ENCODE measurements around the gene FNBP1.

DNA sequence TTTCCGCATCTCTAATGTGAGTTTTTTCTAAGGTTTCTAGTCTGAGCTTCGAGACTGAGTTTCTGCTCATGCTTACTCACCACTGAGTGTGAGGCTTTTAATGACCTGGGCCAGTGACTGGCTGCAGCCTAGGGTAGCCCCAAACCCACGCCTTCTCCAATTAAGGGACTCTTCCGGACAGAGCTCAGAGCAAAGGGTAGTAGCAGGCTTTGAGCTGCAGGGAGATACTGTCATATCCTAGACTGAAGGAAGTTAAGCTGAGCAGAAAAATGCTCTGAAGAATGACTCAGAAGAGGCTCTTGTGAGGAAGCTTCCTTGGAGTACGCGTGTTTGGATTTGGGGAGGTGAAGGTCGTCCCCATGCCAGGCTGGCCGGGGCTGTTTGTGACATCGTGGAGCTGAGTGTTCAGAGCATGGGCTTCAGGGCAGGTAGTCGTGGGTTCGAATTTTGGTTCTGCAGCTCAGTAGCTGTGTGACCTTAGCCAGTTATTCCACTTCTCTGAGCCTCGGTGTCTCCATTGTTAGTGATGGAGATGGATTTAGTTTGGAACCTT, 204.2 kb downstream of the FNBP1 start:
- TF ChIP-seq, protein P1, sequence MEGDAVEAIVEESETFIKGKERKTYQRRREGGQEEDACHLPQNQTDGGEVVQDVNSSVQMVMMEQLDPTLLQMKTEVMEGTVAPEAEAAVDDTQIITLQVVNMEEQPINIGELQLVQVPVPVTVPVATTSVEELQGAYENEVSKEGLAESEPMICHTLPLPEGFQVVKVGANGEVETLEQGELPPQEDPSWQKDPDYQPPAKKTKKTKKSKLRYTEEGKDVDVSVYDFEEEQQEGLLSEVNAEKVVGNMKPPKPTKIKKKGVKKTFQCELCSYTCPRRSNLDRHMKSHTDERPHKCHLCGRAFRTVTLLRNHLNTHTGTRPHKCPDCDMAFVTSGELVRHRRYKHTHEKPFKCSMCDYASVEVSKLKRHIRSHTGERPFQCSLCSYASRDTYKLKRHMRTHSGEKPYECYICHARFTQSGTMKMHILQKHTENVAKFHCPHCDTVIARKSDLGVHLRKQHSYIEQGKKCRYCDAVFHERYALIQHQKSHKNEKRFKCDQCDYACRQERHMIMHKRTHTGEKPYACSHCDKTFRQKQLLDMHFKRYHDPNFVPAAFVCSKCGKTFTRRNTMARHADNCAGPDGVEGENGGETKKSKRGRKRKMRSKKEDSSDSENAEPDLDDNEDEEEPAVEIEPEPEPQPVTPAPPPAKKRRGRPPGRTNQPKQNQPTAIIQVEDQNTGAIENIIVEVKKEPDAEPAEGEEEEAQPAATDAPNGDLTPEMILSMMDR (conservative IDR thresholded peaks at IDR 0.05; ENCODE audit: low read length): no peak
- TF ChIP-seq EZH2phosphoT487 (IDR thresholded peaks at IDR 0.05; ENCODE audit: borderline replicate concordance): no peak

Measured in Loucy (cell line).